ENCODE data around the gene MKS1.

MKS1 gene

GRCh38 chr17:58244963-58245362 is 25.9 kb upstream of the MKS1 start:
- DNase-seq (ENCODE audit: low spot score): no peak

GRCh38 chr17:58242171-58242784 is 23.2 kb upstream of the MKS1 start:
- DNase-seq (ENCODE audit: low spot score): no peak

GRCh38 chr17:58239987-58240386 is 20.9 kb upstream of the MKS1 start:
- DNase-seq (ENCODE audit: low spot score): no peak

GRCh38 chr17:58238147-58238634 is 19.1 kb upstream of the MKS1 start, which contains the start of gene LPO:
LPO (plus strand) TSS chr17:58238584; CDS start chr17:58242980, 4,396 bp downstream.
- no peak for DNase-seq (ENCODE audit: low spot score)

- no peak for DNase-seq (ENCODE audit: low spot score)
Observed at GRCh38 chr17:58236394-58236793, 17.3 kb upstream of the MKS1 start.

GRCh38 chr17:58235821-58236220 is 16.8 kb upstream of the MKS1 start:
- DNase-seq (ENCODE audit: low spot score): no peak

- DNase-seq (ENCODE audit: low spot score): no peak
Observed at GRCh38 chr17:58234512-58234911, 15.5 kb upstream of the MKS1 start.

- no peak for DNase-seq (ENCODE audit: low spot score)
Observed at GRCh38 chr17:58233543-58233942, 14.5 kb upstream of the MKS1 start.

- DNase-seq (ENCODE audit: low spot score): no peak
Observed at GRCh38 chr17:58232707-58233156, 13.7 kb upstream of the MKS1 start.

GRCh38 chr17:58231641-58232040 is 12.6 kb upstream of the MKS1 start:
- DNase-seq (ENCODE audit: low spot score): no peak

- DNase-seq (ENCODE audit: low spot score): no peak
Observed at GRCh38 chr17:58229881-58230280, 10.8 kb upstream of the MKS1 start.

GRCh38 chr17:58229384-58229783 is 10.3 kb upstream of the MKS1 start:
- no peak for DNase-seq (ENCODE audit: low spot score)

- DNase-seq (ENCODE audit: low spot score): no peak
Observed at GRCh38 chr17:58228679-58229078, 9.6 kb upstream of the MKS1 start.

- no peak for DNase-seq (ENCODE audit: low spot score)
Observed at GRCh38 chr17:58227733-58228132, 8.7 kb upstream of the MKS1 start.

- no peak for DNase-seq (ENCODE audit: low spot score)
Observed at GRCh38 chr17:58224315-58224714, 5.3 kb upstream of the MKS1 start.

GRCh38 chr17:58219789-58220183 is 731 bp upstream of the MKS1 start:
- DNase-seq (ENCODE audit: low spot score): no peak

GRCh38 chr17:58217766-58218165 is 1.3 kb downstream of the MKS1 start:
- DNase-seq (ENCODE audit: low spot score): no peak

GRCh38 chr17:58215685-58216084 is 3.4 kb downstream of the MKS1 start:
- DNase-seq (ENCODE audit: low spot score): no peak

GRCh38 chr17:58210922-58211321 is 8.1 kb downstream of the MKS1 start:
- no peak for DNase-seq (ENCODE audit: low spot score)

GRCh38 chr17:58208344-58208743 is 10.7 kb downstream of the MKS1 start:
- DNase-seq (ENCODE audit: low spot score): no peak

GRCh38 chr17:58207451-58207850 is 11.6 kb downstream of the MKS1 start:
- no peak for DNase-seq (ENCODE audit: low spot score)

GRCh38 chr17:58205936-58206335 is 13.1 kb downstream of the MKS1 start:
- DNase-seq (ENCODE audit: low spot score): no peak

GRCh38 chr17:58204796-58205195 is 14.3 kb downstream of the MKS1 start:
- no peak for DNase-seq (ENCODE audit: low spot score)

- no peak for DNase-seq (ENCODE audit: low spot score)
Observed at GRCh38 chr17:58202859-58203258, 16.2 kb downstream of the MKS1 start.

Measured in HuH-7.5 (cell line).